HG03432 (cell line): ENCODE data around the gene PIK3R6.
"Not testable (repeated sequence)": the region's sequence is repeated elsewhere in the genome, so short reads cannot be mapped to it uniquely, and the experiment has no call there.

ENCODE experiments used
- ATAC-seq: cut with Tn5 transposase; IDR thresholded peaks from one replicate; pipeline ENCODE4 v1.9.1; 2021; ENCODE audit warnings: mild to moderate bottlenecking, moderate library complexity; ENCODE audit not compliant: unreplicated experiment

The PIK3R6 gene

DNA sequence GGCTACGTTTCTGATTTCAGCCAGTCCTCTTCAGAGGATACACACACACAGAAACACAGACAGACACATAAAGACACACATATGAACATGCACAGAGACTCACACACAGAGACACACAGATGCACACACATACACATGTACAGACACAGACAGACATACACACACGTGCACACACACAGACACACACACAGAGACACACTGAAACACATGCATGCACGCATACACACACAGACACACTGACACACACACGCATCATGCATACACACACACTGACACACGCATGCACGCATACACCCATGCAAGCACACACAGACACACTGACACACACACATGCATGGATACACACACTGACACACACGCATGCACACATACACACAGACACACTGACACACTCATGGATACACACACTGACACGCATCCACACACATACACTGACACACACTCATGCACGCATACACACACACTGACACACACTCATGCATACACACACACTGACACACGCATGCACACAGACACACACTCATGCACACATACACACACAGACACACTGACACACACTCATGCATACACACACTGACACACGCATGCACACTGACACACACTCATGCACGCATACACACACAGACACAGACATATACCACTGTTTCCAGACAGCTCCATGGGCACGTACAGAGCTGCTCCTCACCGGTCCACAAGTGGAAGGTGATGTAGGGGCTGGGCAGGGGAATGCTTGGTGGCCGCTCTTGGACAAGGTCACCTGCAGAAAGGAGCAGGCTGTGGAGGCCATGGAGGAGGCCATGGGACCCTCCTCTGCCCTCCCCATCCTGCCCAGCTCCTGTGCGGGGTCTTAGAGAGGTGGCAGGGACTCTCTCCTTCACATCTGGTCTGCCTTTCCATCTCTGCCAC lies 38.2 kb downstream of the PIK3R6 start:
- ATAC-seq, result no peak

DNA sequence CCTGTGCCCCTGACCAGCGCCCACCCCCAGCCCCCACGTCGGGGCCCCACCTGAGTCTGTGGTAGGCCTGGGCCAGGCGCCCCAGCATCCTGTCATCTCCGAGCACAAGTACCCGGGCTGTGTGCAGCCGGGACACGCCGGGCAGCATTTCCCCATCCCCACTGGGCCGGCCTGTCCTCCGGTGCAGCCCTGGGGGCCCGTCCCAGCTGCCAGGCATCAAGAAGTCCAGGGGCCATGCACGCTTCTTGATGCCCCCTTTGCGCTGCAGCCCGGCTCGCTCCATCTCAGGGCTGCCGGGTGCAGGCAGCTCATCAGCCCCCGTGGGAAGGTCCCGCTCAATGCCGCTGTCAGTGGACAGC lies 39.0 kb downstream of the PIK3R6 start:
- no peak for ATAC-seq

DNA sequence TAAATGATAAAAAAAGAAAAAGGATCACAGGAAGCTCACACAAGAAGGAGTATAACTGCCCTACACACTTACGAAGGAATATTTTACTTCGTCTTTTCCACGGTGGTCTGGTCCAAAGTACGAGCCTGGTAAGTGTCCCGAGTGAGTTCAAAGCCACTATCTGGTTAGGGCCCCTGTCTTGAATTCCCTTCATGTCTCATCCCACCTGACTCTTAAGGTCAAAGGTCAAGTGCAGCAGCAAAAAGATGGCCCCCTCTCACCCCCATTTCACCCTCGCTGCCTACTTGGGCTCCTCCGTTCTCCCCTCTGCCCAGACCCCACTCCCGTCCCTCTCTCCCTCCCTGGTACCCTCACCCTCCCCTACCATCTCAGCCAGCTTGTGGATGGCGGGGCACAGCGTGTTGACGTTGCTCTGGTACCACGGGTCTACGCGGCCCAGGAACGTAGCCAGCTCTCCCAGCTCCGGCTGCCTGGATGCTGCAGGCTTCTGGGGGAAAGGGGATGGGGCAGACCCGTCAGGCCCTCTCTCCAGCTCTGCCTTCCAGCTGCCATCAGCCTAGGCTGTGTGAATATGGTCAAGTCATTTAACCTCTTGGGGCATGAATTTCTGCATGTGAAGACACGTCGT lies 40.6 kb downstream of the PIK3R6 start:
- no peak for ATAC-seq

DNA sequence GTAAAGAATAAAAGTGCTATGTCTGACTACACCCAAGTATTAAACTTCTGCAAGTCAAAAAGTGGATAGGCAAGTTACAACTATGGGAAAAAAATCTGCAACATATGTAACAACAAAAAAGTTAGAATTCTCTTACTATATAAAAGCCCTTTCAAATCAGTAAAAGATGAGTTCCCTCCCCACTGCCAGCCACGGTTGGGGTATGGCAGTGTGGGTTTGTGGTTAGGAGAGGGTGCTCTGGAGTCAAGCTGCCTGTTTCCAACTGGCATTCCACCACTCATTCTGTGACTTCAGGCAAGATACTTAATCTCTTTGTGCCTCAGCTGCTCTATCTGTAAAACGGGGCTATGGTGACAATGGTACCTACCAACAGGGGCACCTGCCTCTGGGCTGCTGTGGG lies 41.7 kb downstream of the PIK3R6 start:
- no peak for ATAC-seq

DNA sequence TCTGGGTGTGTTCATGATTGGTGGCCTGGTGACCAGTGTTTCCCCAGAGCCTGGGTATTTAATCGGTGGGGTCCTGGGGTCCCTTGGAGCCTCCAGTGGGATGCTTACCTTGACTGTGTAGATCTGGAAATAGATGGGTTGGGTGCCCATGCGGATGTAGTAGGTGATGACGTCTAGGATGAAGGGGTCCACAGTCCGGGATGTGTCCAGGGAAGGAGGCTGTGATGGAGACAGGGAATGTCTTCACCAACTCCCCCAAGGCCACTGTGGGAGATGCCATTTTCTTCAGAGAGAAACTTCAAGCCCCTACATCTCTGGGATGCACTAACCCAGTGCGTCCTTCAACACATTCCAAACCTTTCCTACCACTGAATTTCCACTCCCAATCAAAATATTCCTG lies 44.2 kb downstream of the PIK3R6 start:
- ATAC-seq, result no peak

DNA sequence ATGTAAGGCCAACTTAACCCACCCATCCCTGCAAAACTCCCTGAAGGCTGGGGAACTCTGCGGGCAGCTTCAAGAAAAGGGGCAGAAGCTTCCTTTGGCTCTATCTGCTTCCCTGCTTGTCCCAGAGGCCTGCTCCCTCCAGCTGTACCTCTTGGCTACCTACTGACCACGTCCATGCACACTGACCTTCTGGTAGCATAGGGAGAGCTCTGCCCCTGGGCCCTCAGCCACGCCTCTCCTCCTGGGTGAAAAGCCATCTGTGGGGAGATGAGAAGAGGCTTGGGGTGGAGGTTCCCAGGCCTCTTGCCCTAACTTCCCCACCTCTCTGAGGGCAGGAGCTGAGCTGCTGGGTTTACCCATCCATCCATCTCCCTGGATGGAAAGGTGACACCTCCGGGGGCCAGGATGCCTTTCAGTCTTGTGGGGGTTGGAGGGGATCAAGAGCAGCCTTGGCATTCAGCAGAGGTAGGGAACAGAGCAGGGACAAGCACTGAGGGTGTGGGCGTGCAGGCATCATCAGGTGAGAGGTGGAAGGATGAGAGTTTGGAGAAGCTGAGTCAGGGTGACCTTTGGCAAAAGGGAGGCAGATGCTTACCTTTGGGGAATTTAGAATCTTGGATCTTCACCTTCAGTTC lies 45.0 kb downstream of the PIK3R6 start:
- ATAC-seq, result no peak

DNA sequence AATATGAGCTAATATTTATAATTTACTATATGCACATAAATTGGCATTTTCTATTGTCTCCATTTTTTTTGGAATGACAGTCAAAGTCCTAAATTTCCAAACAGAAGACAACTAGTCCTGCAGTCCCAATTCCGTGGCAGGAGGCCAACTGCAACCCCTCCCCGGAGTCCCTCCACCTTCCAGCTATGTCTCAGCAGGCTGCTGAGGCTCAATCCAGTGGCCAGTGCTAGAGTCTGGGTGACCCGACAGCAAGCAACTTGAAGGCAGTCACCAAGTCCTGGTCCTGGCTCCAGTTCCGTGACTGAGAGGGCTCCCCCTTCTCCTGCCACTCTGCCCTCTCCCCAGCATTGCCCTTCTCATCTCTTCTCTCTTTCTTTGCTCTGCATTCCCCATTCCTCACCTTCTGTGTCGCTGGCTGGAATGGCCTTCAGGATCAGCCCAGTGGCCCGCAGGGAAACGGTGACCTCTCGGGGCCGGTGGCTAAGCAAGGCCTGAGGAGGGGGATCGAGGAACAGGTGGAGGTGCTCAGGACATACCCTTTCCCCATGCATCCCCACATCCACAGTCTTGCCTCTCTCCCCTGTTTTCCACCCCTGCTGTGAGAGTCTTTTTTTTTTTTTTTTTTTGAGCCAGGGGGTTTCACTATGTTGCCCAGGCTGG lies 45.9 kb downstream of the PIK3R6 start:
- ATAC-seq, result no peak

DNA sequence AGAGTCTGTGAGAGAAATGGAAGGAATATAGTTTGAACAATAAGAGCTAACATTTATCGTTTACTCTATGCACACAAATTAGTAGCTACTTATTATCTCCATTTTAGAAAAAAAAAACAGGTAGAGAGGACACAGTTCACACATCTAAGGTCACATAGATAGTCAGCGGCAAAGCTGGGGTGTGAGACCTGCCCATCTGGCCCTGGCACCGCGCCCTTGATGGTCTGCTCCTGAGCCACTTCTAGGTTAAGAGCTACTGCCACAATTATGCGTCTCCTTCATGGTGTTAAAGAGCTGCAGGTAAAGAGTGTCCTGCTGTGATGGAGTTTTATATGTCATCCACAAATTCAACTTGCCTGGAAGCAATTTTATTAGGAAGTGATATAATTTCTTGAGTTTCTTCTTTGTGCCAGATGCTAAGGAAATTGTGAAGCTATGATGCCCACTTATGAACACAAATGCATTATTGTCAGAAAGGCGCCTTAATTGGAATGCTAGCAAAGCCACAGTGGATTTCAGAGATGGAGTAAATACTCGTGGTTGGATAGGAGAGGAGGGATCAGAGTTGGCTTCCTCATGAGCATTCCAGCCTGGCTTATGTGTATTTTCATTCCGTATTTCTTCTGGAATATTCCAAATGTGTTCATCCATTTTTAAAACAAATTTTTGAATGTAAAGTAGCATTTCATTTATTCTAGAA lies 47.0 kb downstream of the PIK3R6 start:
- no peak for ATAC-seq

DNA sequence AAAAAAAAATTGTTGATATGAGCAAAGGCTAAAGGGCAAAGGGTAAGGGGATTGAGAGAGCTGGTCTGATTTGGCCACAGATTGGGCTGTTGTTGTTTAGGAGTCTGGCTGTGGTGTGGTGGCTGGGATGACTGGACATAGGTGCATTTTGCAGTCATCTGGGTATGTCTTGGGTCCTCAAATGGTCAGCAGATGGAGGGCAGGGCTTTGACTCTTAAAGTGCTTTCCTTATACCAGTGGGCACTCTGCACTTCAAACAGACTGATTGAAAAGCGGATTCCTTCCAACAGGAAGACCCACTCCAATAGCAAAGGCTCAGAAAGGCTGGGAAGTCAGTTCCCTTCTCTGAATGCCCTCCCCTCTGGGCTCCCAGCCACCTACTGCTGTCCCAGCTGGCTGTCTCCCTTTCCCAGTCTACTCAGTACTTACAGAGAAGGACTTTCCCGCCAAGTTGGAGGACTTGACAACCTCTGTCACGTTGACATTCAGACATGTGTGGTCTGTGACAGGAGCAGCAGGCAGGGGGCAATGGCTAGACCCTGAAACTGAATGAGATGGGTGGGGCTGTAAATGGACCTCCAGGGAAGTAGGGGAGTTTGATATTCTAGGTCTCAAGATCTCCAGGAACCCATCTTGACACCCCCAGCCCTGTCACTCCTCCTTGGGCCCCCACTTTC lies 48.7 kb downstream of the PIK3R6 start:
- no peak for ATAC-seq

DNA sequence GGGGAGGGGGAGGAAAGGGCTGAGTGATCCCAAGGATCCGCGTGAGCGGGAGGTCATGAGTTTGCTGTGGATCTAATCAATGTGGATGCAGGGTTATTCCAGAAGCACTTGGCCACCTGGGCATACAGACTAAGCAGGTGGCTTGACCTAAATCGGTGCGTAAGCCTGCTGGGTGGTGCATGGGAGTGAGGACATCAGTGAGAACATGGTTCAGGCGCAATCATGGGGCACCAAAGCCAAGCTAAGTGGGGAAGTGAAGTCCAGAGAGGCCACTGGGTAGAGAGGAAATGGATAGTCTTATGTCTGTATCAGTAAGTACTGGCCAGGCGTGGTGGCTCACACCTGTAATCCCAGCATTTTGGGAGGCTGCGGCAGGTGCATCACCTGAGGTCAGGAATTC lies 49.4 kb downstream of the PIK3R6 start:
- no peak for ATAC-seq

DNA sequence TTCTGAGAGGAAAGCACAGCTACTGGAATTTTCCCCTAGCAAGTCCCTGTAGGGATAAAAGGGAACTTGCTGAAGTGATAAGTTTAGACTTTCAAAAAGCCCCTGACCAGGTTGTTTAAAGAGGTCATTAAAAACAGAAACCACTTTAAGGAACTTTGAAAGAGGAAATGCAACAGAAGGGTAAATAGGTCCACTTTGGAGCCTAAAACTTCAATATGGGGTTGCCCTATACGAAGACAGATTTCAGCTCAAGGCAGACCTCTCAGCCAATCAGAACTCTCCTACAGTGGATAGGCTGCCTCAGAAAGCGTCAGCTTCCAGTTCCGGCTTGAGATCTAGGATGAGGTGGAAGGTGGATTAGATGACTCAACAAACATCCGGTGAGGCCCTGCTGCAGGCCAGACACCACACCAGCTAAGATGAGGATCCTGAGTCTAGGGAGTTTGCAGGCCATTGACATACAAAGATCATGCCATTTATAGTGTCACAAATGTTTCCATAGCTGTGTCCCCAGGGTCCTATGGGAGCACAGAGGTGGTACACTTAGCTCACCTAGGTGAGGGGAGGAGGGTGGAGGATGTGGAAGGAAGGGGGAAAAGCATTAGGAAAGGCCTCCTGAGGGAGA lies 60.4 kb downstream of the PIK3R6 start:
- peak; percentile 87 for ATAC-seq

DNA sequence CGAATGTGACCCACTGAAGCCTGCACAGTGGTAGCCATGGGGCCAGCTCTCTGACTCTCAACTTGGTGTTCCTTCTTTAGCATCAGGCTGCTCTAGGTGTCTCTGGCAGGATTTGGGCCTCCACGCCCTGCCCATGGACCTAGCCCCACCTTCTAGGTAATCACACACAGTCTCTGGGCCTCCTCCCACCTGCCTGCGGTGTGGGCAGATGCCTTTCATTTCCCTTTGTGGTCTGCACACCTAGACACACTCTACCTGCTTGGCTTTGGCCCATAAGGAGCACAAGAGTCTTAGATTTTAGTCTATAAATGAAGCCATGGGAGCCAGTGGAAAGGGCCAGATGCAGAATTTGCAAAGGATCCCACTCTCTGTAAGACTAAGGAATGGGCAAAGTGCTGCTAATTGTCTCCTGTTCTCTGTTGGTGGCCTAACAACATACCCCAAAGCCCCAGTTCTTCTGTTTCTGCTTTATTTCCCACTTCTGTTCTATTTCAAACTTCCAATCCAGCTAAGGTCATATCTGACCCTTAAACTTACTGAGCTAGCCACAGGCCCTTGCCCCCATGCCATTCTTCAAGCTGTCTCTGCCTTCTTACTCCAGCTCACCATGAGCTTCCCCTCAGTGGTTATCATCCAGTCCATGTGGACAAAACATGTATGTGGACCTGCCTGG lies 61.1 kb downstream of the PIK3R6 start:
- no peak for ATAC-seq

DNA sequence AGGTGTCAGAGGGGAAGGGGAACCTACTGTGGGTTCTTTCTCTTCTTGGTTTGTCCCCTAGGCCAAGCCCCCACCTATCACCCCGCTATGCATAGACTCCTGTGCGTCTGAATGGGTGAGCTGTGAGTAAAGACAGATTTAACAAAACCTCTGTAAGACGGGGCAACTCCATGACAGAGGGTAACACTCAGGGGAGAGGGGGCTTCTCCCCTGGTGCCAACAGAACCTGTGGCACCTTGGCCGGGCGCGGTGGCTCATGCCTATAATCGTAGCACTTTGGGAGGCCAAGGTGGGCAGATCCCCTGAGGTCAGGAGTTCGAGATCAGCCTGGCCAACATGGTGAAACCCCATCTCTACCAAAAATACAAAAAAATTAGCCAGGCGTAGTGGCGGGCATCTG lies 62.1 kb downstream of the PIK3R6 start:
- ATAC-seq, result not testable (repeated sequence)

DNA sequence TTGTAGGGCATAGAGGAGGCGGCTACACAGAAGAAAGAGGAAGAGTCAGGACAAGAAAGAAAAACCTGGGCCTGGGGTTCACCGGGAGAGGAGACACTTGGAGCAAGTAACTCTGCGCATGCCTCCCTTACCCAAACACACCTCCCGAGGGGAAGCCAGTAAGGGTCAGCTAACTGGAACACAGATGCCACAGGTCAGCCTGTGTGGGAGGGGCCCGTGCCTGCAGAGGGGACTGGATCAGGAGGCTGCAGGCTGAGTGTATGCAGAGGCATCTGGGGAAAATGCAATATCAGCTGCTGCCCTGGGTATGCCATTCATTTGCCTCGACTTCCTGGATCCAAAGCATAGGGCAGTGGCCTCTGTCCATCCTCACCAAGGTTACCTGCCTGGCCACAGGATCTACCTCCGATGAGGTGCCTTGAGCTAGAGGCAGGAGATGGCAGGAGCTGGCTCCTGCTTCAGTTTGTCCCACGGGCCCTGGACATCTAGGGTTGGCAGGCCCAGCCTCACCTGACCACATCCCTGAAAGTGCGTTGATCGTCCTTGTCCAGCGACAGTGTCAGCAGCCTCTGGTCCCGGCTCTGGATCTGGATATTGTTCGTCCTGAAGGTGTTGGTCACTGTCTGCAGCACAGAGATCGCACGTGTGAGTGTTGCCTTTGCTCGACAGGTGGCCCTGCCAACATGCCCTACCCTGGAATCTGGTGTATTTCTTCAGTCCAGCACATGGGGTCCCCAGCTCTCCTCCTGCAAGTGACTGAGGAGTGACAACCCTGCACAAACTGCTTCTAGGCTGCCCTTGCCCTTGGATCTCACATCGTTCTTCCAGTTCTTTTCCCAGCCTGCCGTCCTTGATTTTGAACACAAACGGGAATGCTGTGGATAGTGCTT lies 63.7 kb downstream of the PIK3R6 start:
- no peak for ATAC-seq

DNA sequence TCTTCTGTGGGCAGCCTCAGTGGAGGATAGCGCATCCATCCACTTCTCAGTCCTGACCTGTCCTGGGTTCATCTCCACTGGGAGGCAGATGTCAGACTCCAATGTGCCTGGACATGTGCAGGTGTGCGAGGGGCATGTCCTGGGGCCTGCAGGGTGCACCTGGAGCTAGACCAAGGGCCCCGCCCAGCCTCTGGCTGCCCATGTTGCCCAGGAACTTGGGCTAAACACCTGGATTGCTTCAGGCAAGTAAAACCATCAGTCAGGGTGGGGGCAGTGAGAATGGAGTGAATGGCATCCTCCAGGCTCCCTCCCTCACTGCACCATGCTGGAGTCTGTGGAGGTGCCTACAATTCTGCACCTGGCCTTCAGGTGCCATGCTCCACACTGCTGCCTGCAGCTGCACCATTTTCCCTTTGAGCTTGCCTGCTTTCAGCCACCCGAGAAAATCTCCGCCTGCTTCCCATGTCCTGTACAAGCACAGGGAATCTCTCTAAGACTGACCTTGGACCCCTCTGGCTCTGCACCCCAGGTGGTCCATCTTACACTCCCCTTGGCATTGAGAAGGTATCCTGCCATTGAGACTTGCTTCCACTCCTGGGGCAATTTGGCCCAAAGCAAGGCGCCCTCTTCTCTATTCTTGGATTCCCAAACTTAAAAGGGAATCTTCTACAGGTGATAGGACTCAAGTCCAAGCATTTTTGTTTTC lies 66.2 kb downstream of the PIK3R6 start:
- no peak for ATAC-seq

DNA sequence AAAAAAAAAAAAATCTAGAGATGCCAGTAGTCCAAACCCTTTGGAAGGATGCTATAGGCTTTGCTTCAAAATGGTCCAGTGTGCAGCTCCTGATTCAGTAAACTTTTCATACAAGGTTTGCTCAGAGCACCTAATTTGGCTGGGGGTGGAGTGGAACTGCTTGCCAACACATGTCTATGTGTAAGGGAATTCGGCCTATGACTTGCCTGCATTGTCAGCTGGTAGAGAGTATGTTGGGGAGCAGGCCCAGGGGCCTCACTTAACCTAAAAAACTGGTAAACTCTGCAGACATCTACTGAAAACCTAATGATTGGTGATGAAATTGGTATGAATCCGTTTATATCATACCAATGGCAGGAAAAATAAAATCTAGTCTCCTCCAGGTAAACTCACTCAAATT lies 66.8 kb downstream of the PIK3R6 start:
- ATAC-seq, result no peak

DNA sequence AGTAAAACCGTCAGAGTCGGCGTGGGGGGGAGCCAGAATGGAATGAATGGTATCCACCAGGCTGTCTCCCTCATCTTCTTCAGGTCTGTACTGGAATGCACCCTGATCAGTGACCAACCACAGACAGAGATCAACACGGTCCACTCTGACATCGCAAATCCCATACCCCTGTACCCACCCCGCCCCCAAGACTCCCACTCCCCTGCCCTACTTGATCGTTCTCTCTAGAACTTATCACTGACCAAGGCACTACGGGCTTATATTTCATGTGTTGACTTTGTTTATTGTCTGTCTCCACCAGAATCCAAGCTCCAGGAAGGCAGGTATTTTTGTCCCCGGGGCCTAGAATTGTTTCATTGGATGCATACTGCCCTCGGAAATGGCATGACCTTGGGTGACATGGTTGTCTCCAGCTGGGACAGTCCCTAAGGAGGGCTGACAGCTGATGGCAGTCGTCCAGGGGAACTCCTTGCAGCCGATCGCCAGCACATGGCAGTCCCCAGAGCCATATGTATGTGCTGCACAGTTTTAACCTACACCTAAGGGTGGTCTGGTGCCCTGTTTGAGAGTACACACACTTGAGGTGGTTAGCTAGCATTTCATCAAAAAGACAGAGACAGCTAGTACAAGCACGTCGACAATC lies 67.8 kb downstream of the PIK3R6 start:
- ATAC-seq, result no peak
